GM18870 (cell line): ENCODE measurements around the gene NUB1.

Source experiments
- ATAC-seq: cut with Tn5 transposase; IDR thresholded peaks from one replicate; pipeline ENCODE4 v1.9.1; 2021; ENCODE audit warnings: moderate library complexity; ENCODE audit not compliant: unreplicated experiment

Gene NUB1

DNA sequence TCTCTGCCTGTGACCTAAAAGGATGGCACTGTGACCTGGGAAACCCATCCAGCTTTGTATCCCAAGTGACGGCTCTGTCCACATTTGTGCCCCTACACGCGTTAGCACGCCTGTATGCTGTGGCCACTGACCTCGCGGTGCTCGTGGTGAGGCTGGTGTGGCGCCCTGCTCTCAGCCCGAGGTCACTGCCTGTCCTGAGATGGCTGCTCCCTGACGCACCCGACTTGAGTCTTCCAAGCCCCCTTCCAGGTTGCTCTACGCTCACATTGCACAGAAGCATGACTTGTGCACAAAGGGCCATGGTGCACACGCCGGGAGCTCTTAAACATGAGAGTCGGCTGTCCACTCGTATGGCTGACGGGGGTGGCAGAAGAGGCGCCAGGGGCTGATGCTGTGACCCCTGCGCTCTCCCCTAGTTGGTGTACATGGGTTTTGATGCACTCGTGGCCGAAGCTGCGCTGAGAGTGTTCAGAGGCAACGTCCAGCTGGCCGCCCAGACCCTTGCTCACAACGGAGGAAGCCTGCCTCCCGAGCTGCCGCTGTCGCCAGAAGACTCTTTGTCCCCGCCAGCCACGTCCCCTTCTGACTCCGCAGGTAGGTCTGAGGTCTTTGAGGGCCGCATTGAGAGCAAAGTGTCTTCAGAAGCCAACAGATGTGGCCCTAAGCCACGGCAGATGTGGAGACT, 34.7 kb downstream of the NUB1 start:
- ATAC-seq = no peak

DNA sequence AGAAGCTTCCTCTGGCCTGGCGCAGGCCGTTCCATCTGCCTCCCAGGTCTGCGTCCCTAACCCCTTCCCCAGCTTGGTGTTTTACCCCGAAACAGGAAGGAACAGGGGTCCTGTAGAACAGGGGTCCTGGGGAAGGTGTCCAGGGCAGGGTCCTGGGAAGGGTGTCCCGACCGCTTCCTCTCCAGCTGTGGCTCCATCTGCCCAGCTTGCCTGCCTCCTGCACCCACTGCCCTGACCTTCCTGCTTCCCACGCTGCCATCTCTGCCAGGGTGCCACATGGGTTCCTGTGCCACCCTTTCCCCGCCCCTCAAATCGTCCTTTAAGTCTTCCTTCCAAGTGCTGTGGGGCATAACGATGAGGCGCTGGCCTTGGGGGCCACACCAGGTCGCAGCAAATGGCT, 35.8 kb downstream of the NUB1 start:
- no peak for ATAC-seq

- no peak for ATAC-seq
Observed at GRCh38 chr7:151378011-151378410, 36.4 kb downstream of the NUB1 start.

DNA sequence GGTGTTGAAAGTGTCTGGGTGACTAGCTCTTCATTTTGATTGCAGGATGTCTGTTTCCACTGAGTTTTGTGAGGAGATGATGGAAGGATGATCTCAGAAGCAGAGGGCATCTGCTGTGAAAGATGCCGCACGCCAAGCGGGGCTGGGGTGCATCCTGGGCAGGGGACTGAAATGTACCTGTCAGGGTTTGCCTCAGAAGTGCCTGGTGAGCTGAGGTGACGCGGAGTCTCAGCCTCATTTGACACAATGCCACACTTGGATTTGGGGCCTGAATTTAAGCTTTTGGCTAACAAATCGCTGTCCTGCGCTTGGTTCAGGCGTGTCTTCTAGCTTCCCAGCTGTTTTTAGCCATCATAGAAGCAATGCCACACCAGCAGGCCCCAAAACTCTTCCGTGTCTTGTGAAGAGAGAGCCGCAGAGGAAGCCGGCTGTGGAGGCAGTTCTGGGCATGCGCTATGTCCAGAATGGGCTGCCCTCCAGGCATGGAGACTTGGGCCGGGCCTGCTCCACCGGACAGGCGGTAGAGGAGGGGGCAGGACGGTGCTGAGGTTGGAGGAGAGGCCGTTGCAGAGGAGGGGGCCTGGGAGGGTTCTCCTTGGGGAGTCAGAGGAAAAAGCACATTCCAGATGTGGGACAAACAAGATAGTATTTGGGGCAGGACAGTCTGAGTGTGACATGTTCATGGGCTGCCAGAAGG, 37.0 kb downstream of the NUB1 start:
- ATAC-seq = no peak

DNA sequence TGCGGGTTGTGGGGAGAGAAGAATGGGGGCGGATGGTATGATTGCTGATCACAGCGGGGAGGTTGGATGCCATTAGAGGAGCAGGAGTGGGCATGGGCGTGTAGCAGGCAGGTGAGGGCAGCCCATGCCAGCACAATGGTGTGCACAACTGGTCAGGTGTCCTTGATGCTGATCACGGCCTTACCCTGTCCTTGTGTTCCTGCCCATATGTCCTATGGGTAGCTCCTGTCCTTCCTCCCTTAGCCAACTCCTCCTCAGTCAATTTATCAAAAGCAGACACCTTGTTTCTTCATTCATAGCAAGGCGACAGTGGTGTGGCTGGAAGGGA, 37.5 kb downstream of the NUB1 start:
- no peak for ATAC-seq

- ATAC-seq = no peak
Observed at GRCh38 chr7:151379534-151380198, 38.1 kb downstream of the NUB1 start.

DNA sequence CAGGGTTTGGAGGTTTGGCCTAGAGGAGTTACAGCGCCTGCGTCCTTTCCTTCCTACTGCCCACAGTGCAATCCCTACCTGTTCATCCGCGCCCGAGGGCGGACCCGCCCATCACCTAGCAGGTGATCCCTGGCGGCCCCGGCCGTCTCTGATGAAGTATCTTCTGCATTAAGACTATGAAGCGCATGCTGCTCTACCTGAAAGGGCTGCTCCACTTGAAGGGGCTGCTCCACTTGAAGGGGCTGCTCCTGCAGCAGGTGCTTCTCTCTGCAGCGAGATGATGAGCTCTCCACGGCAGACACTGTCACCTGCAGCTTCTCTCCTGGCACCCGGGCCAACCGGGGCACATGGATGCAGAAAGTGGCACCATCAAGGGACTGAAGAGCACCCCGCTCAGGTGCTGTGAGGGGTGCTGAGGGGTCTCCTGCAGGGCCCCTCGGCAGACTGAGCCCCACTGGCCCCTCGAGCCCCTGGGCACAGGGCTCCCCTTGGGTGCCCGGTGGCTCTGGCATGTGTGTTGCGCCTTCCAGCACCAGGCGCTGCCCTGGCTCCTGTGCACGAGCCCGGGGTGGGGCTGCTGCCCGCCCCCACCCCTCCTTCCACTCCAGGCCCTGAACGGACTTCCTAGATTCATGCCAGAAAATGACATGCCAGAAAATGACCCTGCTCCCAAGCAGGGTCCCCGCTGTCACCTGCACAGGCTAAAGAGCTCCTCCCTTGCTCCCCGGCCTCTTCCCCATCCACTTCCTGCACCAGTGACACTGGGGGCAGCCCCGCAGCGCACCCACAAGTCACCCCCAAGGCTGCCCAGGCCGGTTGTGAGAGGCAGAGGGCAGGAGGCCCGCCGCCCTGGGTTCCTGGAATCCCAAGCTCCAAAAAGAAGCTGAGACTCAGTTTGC, 38.8 kb downstream of the NUB1 start:
- ATAC-seq = no peak

GRCh38 chr7:151381098-151381347, 39.4 kb downstream of the NUB1 start:
- ATAC-seq = no peak

GRCh38 chr7:151381348-151382078, 39.9 kb downstream of the NUB1 start:
- ATAC-seq = no peak

DNA sequence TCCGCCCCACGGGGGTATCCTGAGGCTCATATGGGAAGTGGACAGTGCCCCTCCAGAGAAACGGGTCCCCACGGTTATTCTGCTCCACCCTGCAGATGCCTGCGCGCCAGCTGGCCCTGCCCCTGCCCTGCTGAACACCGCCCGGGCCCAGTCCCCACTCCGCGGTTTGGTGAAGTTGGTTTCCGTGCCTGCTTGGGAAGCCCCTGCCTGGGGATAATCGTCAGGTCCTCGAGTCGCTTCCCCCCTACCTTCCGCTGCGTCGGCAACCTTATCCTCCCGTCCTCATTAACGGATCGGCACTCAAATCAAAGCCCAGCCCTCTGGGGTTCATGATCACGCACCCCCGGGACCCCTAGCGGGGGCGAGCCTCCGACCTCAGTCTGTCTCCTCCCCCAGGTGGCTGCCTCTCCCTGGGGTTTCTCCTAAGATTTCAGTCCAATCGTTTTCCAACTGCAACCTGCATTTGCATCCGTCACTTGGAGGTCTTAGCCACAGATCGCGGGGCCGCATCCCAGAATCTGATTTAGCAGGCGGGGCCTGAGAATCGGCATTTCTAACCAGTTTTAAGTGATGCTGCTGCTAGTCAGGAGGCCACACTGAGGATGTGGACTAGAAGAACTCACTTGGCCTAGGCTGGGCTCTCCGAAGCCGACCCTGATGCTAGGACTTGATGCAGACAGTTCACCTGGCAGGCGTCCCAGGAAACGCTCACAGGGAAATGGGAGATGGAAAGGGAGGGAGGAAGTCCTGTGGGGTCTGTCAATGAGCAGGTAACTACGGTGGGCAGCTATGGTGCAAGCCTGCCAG, 40.7 kb downstream of the NUB1 start:
- no peak for ATAC-seq

DNA sequence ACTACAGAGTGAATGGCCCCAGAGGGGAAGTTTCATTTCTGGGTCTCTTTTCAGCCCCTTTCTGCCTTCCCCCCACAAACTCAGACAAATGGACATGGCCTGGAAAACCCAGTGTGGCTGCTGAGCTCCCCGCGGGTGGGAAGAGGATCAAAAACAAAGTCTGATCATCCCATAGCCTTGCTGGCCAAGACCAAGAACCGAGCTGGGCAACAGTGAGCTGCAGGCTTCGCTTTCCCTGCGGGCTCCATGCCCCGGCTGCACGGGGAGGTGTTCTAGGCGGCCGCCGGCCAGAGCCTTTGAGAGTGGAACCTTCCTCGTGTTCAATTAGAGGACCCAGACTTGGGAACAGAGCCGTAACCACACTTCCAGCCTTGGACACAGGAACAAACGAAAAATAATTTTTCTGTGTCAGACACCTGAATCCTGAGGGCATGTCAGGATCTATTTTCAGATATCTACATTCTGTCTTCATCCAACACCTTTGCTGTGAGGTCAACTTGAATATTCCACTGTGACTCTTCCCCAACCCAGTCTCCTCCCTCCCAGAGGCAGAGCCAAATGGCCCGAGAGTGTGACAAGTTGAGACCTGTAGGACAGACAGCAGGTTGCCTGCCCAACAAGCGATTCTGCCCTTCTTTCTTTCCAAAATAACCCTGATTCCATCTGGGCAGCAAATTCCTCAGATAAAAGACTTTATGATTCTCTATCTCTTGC, 42.2 kb downstream of the NUB1 start:
- ATAC-seq = no peak

GRCh38 chr7:151384352-151384697, 42.7 kb downstream of the NUB1 start:
- no peak for ATAC-seq

- no peak for ATAC-seq
Observed at GRCh38 chr7:151384776-151385625, 43.4 kb downstream of the NUB1 start.

DNA sequence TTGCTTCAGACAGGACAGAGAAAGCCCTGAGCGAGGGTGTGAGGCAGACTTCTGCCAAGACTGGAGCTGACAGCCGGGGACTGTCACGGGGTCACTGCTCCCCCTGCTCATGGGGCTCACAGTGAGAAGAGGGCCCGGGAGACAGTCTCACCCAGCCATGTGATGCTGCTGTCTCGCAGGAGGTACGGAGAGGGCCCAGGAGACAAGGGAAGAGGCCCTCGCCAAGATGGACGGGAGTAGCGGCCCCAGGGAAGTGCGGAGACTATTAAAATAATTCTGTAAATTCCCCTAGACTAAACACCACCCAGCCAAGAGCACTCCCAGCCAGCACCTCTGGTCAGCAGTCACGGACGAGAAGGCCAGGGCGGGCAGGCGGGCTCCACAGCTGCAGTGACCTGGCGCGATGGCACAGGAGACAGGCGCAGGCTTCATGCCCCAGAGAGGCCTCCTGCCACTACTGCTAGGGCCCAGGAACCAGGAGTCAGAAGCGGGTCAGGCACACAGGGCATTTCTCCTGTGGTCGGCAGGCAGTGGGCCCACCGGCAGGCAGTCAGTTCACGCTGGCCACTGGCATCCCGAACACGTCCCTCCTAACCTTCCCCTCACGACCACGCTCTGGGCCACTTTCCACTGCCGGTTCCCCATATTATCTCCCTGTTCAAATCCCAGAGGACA, 44.2 kb downstream of the NUB1 start:
- ATAC-seq = no peak

GRCh38 chr7:151386301-151387160, 44.9 kb downstream of the NUB1 start:
- ATAC-seq = no peak

GRCh38 chr7:151387161-151388006, 45.8 kb downstream of the NUB1 start:
- no peak for ATAC-seq

- ATAC-seq = no peak
Observed at GRCh38 chr7:151388007-151388297, 46.3 kb downstream of the NUB1 start.
